Ramos (cell line): ENCODE data around the gene KCNIP2.

Source experiments
- in situ Hi-C: fragments of 300-500 bp; cut with MboI; formaldehyde crosslinking; loops from one replicate; pipeline ENCODE4 v1.14.3; 2022; ENCODE audit warnings: low sequenced_read_pairs; ENCODE audit not compliant: unreplicated experiment

The KCNIP2 gene

GRCh38 chr10:101856626-101857025 lies 13.0 kb upstream of the KCNIP2 start:
- in situ Hi-C loops = no loop called here

GRCh38 chr10:101851411-101852116 lies 8.0 kb upstream of the KCNIP2 start:
- in situ Hi-C loops = no loop called here

- in situ Hi-C loops = no loop called here
Observed at GRCh38 chr10:101850749-101851148, 7.1 kb upstream of the KCNIP2 start.

- in situ Hi-C loops = no loop called here
Observed at GRCh38 chr10:101848894-101849351, 5.3 kb upstream of the KCNIP2 start.

GRCh38 chr10:101848408-101848807 lies 4.8 kb upstream of the KCNIP2 start:
- in situ Hi-C loops = no loop called here

- in situ Hi-C loops = no loop called here
Observed at GRCh38 chr10:101845893-101846292, 2.3 kb upstream of the KCNIP2 start.

- in situ Hi-C loops = no loop called here
Observed at GRCh38 chr10:101841826-101842225, 1.8 kb downstream of the KCNIP2 start.

- in situ Hi-C loops = no loop called here
Observed at GRCh38 chr10:101840741-101841453, 2.7 kb downstream of the KCNIP2 start.

- in situ Hi-C loops = no loop called here
Observed at GRCh38 chr10:101840102-101840684, 3.4 kb downstream of the KCNIP2 start.

GRCh38 chr10:101839416-101840063 lies 4.1 kb downstream of the KCNIP2 start:
- in situ Hi-C loops = loop anchor here (5.0 kb wide), 1 partner anchor 238 kb away; no protein-coding TSS in a partner anchor

GRCh38 chr10:101839002-101839401 lies 4.6 kb downstream of the KCNIP2 start:
- in situ Hi-C loops = loop anchor here (5.0 kb wide), 1 partner anchor 238 kb away; no protein-coding TSS in a partner anchor

- in situ Hi-C loops = loop anchor here (5.0 kb wide), 1 partner anchor 239 kb away; no protein-coding TSS in a partner anchor
Observed at GRCh38 chr10:101838416-101838970, 5.1 kb downstream of the KCNIP2 start.

GRCh38 chr10:101837748-101838147 lies 5.9 kb downstream of the KCNIP2 start:
- in situ Hi-C loops = loop anchor here (5.0 kb wide), 1 partner anchor 240 kb away; no protein-coding TSS in a partner anchor

GRCh38 chr10:101835362-101835761 lies 8.2 kb downstream of the KCNIP2 start:
- in situ Hi-C loops = loop anchor here (5.0 kb wide), 1 partner anchor 242 kb away; no protein-coding TSS in a partner anchor

- in situ Hi-C loops = no loop called here
Observed at GRCh38 chr10:101834341-101834740, 9.3 kb downstream of the KCNIP2 start.

- in situ Hi-C loops = no loop called here
Observed at GRCh38 chr10:101833466-101833865, 10.1 kb downstream of the KCNIP2 start.

- in situ Hi-C loops = no loop called here
Observed at GRCh38 chr10:101832325-101832771, 11.3 kb downstream of the KCNIP2 start.

GRCh38 chr10:101831169-101831811 lies 12.3 kb downstream of the KCNIP2 start:
- in situ Hi-C loops = no loop called here

GRCh38 chr10:101830322-101831168 lies 13.1 kb downstream of the KCNIP2 start:
- in situ Hi-C loops = no loop called here
